Measurements from ENCODE around the gene GPR65.
A peak's percentile ranks its signal among the peaks of the same experiment; 100 is the strongest.

GPR65 gene

DNA sequence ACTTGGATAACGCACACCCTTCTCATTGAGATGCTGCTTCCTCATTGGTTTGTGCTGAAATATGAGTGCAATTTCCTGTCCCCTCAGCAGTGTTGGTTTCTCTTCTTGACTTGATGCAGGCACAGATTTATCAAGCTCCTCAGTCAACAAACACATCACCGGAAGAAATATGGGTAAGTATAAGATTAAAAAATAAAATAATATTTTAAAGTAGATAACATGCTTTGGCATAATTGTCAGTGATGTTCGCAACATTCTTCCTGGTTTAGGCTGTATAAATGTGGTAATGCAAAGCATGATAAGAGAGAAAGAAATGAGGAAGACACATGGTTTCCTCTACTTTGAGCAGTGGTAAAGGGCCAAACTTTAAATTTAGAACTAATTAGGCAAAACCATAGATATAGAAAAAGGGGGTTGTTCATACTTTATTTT, at the start of gene GPR65:
Gene GPR65 (plus strand): TSS at position 86 of the 432 bp plus-strand sequence. CDS start 5,713 bp downstream, outside the sequence.
- Histone ChIP-seq H3K4me1 (peaks cover 44 to 75% (median 66%) of the 10 kb centered on the region in 10 experiments), H3K4me2 (peak within 1 kb of the TSS; percentile 77 to 99 (median 84))

DNA sequence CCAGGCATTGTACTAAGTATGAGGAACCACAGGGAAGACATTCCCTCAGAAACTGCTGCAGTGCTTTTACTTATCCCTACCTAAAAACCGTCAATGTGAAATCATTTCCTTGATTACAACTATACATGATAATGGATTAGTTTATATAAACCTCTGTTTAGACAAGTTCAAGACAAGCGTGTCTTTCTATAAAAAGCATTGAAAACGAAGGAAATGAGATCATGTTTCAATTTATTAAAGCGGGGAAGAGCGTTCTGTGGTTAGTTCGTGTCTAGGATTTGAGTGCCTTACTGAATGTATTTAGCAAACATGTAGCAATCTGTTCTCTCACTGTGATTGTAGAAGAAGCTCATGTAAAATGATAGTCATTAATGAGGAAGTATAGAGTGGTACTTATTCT, 49.4 kb upstream of the GPR65 start:
- H3K4me1 ChIP-seq = peaks cover 51 to 75% (median 64%) of the 10 kb centered on the region in 10 experiments
- peak overlapping the region; percentile 68 to 91 (median 80); a peak in 21 of 22 replicates for H3K4me2 ChIP-seq
- peak in 2 of 11 experiments; percentile 47; a peak in 6 of 22 replicates for TF ChIP-seq Cebpa-rat (IDR thresholded peaks at IDR 0.05)
- peak overlapping the region in 10 of 11 experiments; percentile 10 to 97 (median 93); a peak in 18 of 22 replicates for H3K27ac ChIP-seq
- peaks cover 6 to 44% (median 14%) of the 10 kb centered on the region in 11 experiments; a peak in 16 of 22 replicates for H3K36me3 ChIP-seq
- peaks cover 16 to 29% (median 27%) of the 10 kb centered on the region in 11 experiments for H3K9me3 ChIP-seq (replicated peaks in 1 of 11)
- H3K4me3 ChIP-seq = no peak overlapping the region
- H3K27me3 ChIP-seq = no peaks in the 10 kb centered on the region
- H3K9ac ChIP-seq = peak overlapping the region in 8 of 11 experiments; percentile 19 to 82 (median 56); a peak in 11 of 22 replicates
- no peaks in the 10 kb centered on the region for H4K20me1 ChIP-seq

More for the DNA sequence above, at the start of gene GPR65:
- Histone ChIP-seq H3K36me3 (peaks cover 0 to 20% (median 0%) of the 10 kb centered on the region in 11 experiments; a peak in 8 of 22 replicates), H3K9me3 (replicated peaks in 1 of 11) (peaks cover 0 to 7% (median 0%) of the 10 kb centered on the region in 11 experiments; a peak in 4 of 22 replicates), H3K4me3 (peak within 1 kb of the TSS; percentile 54 to 71 (median 64)), H3K27me3 (no peaks in the 10 kb centered on the region), H3K27ac (peak within 1 kb of the TSS; percentile 79 to 92 (median 87)), H4K20me1 (peaks cover 0 to 16% (median 0%) of the 10 kb centered on the region in 11 experiments; a peak in 2 of 22 replicates), H3K9ac (peak within 1 kb of the TSS; percentile 68 to 89 (median 80))
- TF ChIP-seq Cebpa-rat (IDR thresholded peaks at IDR 0.05) = peak in 1 of 11 experiments; percentile 49; a peak in 1 of 22 replicates

DNA sequence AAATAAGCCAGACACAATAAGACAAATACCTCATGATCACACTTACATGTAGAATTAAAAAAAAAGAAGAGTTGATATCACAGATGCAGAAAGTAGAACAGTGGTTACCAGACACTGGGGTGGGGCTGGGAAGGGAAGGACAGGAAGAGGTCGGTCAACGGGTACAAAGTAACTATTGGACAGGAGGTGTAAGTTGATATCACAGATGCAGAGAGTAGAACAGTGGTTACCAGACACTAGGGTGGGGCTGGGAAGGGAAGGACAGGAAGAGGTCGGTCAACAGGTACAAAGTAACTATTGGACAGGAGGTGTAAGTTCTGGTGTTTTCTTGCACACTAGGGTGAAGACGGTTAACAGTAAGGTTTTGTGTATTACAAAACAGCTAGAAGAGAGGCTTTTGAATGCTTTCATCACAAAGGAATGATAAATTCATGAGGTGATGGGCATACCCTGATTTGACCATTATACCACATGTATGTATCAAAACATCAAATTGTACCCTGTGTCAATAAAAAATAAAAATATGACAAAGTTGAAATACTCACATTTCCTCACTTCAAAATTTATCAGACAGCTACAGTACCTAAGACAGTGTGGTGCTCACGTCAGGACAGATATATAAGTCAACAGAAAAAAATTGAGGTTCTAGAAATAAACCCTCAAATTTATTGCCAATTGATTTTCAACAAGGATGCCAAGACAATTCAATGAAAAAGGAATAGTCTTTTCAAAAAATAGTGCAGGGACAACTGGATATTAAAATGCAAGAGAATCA, 44.7 kb upstream of the GPR65 start:
- Histone ChIP-seq H3K27ac (no peak overlapping the region), H3K4me1 (peaks cover 16 to 30% (median 21%) of the 10 kb centered on the region in 10 experiments), H3K4me3 (no peak overlapping the region), H3K27me3 (no peaks in the 10 kb centered on the region), H4K20me1 (no peaks in the 10 kb centered on the region), H3K36me3 (peaks cover 17 to 81% (median 43%) of the 10 kb centered on the region in 11 experiments; a peak in 20 of 22 replicates), H3K9me3 (replicated peaks in 1 of 11) (peaks cover 38 to 55% (median 45%) of the 10 kb centered on the region in 11 experiments), H3K4me2 (no peak overlapping the region), H3K9ac (no peak overlapping the region)
- TF ChIP-seq Cebpa-rat (IDR thresholded peaks at IDR 0.05) = no peak

GRCh38 chr14:87961246-87961645, 43.7 kb upstream of the GPR65 start:
- Histone ChIP-seq H3K4me1 (peaks cover 7 to 20% (median 11%) of the 10 kb centered on the region in 10 experiments), H3K4me3 (no peak overlapping the region), H3K36me3 (peaks cover 17 to 91% (median 45%) of the 10 kb centered on the region in 11 experiments; a peak in 20 of 22 replicates), H3K27me3 (no peaks in the 10 kb centered on the region), H3K9ac (no peak overlapping the region), H3K27ac (no peak overlapping the region), H3K9me3 (replicated peaks in 1 of 11) (peaks cover 38 to 55% (median 45%) of the 10 kb centered on the region in 11 experiments), H4K20me1 (no peaks in the 10 kb centered on the region), H3K4me2 (no peak overlapping the region)
- TF ChIP-seq Cebpa-rat (IDR thresholded peaks at IDR 0.05) = no peak

DNA sequence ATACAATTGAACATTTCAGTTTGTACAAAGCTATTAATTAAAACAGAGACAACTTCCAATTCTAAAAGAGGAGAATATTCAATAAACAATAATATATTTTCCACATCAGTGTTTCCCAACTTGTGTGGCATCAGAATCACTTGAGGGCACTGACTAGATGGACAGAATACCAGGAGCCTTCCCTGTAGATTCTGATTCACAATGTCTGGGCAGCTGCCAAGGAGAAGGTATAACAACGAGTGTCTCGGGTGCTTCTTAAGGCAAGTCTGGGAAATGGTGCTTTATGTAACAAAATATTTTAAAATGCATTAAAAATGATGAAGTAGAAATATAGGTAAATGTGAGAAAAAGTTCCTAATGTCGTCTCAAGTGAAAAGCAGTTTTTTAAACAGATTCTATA, 38.1 kb upstream of the GPR65 start:
- H3K9ac ChIP-seq = no peak overlapping the region
- H3K4me1 ChIP-seq = no peaks in the 10 kb centered on the region
- no peak for TF ChIP-seq Cebpa-rat (IDR thresholded peaks at IDR 0.05)
- H3K36me3 ChIP-seq = peaks cover 5 to 80% (median 14%) of the 10 kb centered on the region in 11 experiments; a peak in 16 of 22 replicates
- no peak overlapping the region for H3K4me2 ChIP-seq
- H3K9me3 ChIP-seq (replicated peaks in 1 of 11) = peaks cover 3 to 13% (median 6%) of the 10 kb centered on the region in 11 experiments; a peak in 18 of 22 replicates
- H4K20me1 ChIP-seq = no peaks in the 10 kb centered on the region
- H3K4me3 ChIP-seq = no peak overlapping the region
- H3K27ac ChIP-seq = no peak overlapping the region
- no peaks in the 10 kb centered on the region for H3K27me3 ChIP-seq

- no peak overlapping the region for H3K4me2 ChIP-seq
- no peaks in the 10 kb centered on the region for H3K27me3 ChIP-seq
- H3K9me3 ChIP-seq (replicated peaks in 1 of 11) = peaks cover 0 to 6% (median 0%) of the 10 kb centered on the region in 11 experiments; a peak in 8 of 22 replicates
- TF ChIP-seq Cebpa-rat (IDR thresholded peaks at IDR 0.05) = no peak
- no peaks in the 10 kb centered on the region for H3K4me1 ChIP-seq
- no peaks in the 10 kb centered on the region for H4K20me1 ChIP-seq
- H3K36me3 ChIP-seq = peaks cover 0 to 80% (median 9%) of the 10 kb centered on the region in 11 experiments; a peak in 11 of 22 replicates
- no peak overlapping the region for H3K9ac ChIP-seq
- no peak overlapping the region for H3K4me3 ChIP-seq
- H3K27ac ChIP-seq = no peak overlapping the region
Measured at GRCh38 chr14:87967496-87967895, 37.4 kb upstream of the GPR65 start.

DNA sequence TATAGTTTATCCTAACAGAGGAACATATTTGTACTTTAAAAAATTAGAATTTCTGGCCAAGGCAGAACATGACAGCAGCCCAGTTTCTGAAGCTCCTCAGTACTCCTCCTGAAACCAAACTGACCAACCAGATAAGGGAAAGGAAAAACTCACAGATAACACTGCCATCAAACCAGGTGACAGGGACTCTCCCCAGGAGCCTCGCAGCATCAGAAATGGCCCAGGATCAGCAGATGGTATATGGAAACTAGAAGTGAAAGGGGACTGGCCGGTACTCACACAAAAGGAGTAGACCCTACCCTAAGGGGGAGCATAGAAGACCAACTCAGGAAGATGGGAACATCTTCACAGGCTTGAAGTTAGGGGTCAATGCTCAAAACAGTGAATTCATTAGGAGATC, 33.9 kb upstream of the GPR65 start:
- no peak overlapping the region for H3K9ac ChIP-seq
- no peaks in the 10 kb centered on the region for H4K20me1 ChIP-seq
- no peak overlapping the region for H3K4me3 ChIP-seq
- H3K9me3 ChIP-seq (replicated peaks in 1 of 11) = no peaks in the 10 kb centered on the region
- H3K36me3 ChIP-seq = peaks cover 0 to 73% (median 0%) of the 10 kb centered on the region in 11 experiments; a peak in 6 of 22 replicates
- no peaks in the 10 kb centered on the region for H3K4me1 ChIP-seq
- H3K27ac ChIP-seq = no peak overlapping the region
- no peak for TF ChIP-seq Cebpa-rat (IDR thresholded peaks at IDR 0.05)
- no peaks in the 10 kb centered on the region for H3K27me3 ChIP-seq
- no peak overlapping the region for H3K4me2 ChIP-seq

GRCh38 chr14:87975636-87976035, 29.3 kb upstream of the GPR65 start:
- Histone ChIP-seq H3K27ac (no peak overlapping the region), H3K27me3 (no peaks in the 10 kb centered on the region), H3K4me2 (no peak overlapping the region), H3K4me1 (no peaks in the 10 kb centered on the region), H3K9me3 (replicated peaks in 1 of 11) (no peaks in the 10 kb centered on the region), H4K20me1 (no peaks in the 10 kb centered on the region), H3K9ac (no peak overlapping the region), H3K36me3 (peaks cover 0 to 80% (median 4%) of the 10 kb centered on the region in 11 experiments; a peak in 8 of 22 replicates), H3K4me3 (no peak overlapping the region)
- TF ChIP-seq Cebpa-rat (IDR thresholded peaks at IDR 0.05) = no peak

DNA sequence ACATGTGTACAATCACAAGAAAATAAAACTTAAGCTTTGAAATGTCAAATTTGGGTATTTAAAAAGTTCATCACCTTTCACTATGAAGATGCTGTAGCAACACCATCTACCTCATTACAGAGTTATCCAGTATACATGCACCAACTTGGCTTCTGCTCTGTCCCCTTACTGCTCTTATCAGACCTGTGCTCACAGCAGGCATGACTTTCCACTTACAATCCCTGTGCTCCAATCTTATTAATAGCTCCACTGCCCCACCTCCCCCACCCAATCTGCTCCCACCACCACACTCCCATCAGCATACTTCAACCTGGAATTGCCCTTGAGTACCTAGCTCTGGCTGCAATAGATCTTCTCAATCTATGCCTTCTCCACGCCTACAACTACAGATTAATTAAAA, 25.2 kb upstream of the GPR65 start:
- no peak overlapping the region for H3K4me3 ChIP-seq
- no peaks in the 10 kb centered on the region for H3K4me1 ChIP-seq
- H3K27me3 ChIP-seq = no peaks in the 10 kb centered on the region
- H3K4me2 ChIP-seq = no peak overlapping the region
- H3K9me3 ChIP-seq (replicated peaks in 1 of 11) = no peaks in the 10 kb centered on the region
- peaks cover 0 to 85% (median 12%) of the 10 kb centered on the region in 11 experiments; a peak in 9 of 22 replicates for H3K36me3 ChIP-seq
- TF ChIP-seq Cebpa-rat (IDR thresholded peaks at IDR 0.05) = no peak
- H3K9ac ChIP-seq = no peak overlapping the region
- no peaks in the 10 kb centered on the region for H4K20me1 ChIP-seq
- H3K27ac ChIP-seq = no peak overlapping the region

Data from BLaER1 treated with 17β-estradiol and CSF1 and Interleukin-3, amounts not matched to agents 10 nM and 100 nM (cell line).